ENCODE measurements around the gene MOSPD2. TPM values are rescaled to one million over a fixed set of nuclear protein-coding genes. Genes with fewer than 3 reads are reported as not detected.
A peak's percentile ranks its signal among the peaks of the same experiment; 100 is the strongest.

Gene MOSPD2
- total RNA-seq, 1 donor: 29.0 TPM

DNA sequence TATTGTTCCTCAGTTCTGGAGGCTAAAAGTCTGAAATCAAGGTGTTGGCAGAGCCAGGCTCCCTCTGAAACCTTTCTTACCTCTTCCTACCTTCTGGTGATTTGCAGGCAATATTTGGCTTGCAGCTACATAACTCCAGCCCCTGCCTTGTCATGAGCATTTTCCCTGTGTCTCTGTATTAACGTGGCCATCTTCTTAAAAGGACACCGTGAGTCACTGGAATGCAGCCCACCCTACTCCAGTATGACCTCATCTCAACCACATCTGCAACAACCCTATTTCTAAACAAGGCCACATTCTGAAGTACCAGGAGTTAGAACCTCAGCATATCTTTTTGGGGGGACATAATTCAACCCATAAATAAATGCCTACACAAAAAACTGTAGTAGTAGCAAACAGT lies 41.1 kb upstream of the MOSPD2 start:
- H4K20me1 ChIP-seq (ENCODE audit: insufficient read depth, low read length): no peaks in the 10 kb centered on the region
- TF ChIP-seq, protein P1, sequence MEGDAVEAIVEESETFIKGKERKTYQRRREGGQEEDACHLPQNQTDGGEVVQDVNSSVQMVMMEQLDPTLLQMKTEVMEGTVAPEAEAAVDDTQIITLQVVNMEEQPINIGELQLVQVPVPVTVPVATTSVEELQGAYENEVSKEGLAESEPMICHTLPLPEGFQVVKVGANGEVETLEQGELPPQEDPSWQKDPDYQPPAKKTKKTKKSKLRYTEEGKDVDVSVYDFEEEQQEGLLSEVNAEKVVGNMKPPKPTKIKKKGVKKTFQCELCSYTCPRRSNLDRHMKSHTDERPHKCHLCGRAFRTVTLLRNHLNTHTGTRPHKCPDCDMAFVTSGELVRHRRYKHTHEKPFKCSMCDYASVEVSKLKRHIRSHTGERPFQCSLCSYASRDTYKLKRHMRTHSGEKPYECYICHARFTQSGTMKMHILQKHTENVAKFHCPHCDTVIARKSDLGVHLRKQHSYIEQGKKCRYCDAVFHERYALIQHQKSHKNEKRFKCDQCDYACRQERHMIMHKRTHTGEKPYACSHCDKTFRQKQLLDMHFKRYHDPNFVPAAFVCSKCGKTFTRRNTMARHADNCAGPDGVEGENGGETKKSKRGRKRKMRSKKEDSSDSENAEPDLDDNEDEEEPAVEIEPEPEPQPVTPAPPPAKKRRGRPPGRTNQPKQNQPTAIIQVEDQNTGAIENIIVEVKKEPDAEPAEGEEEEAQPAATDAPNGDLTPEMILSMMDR (IDR thresholded peaks at IDR 0.05; ENCODE audit: extremely low read depth, low read depth, low read length): no peak
- no peak overlapping the region for H3K4me3 ChIP-seq (ENCODE audit: insufficient read depth, low read length)
- H2AFZ ChIP-seq (ENCODE audit: low read length): no peak overlapping the region
- H3K9me3 ChIP-seq (ENCODE audit: low read depth, low read length): no peaks in the 10 kb centered on the region
- H3K27me3 ChIP-seq (ENCODE audit: insufficient read depth, low read length): no peaks in the 10 kb centered on the region
- H3K4me2 ChIP-seq (ENCODE audit: insufficient read depth, low read length): no peak overlapping the region
- peak; percentile 71 for DNase-seq (ENCODE audit: insufficient read length, low spot score, missing footprints)
- no peak overlapping the region for H3K27ac ChIP-seq (ENCODE audit: low read depth, low read length)
- H3K79me2 ChIP-seq (ENCODE audit: insufficient read depth, low read length): no peaks in the 10 kb centered on the region
- H3K36me3 ChIP-seq (ENCODE audit: insufficient read depth, low read length): no peaks in the 10 kb centered on the region
- no peaks in the 10 kb centered on the region for H3K4me1 ChIP-seq (ENCODE audit: insufficient read depth, low read length)

DNA sequence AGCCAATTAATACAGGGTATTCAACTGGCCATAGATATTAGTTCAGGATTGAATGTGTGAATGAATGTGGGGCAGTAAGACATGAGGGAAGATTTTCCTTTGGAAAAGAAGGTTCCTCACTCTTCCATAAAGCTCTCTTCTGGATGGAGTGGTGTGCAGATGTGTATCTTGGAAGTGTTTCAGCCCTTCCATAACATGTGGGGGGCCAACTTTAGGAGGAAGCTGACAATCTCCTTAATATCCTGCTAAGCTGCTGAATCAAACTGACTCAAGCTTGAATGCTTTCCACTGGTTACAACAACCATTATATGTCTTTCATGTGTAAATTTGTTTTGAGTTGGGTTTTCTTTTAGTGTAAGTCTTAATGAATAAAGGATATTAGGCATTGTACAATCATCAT lies 40.6 kb upstream of the MOSPD2 start:
- no peaks in the 10 kb centered on the region for H3K4me1 ChIP-seq (ENCODE audit: insufficient read depth, low read length)
- no peak overlapping the region for H2AFZ ChIP-seq (ENCODE audit: low read length)
- H3K79me2 ChIP-seq (ENCODE audit: insufficient read depth, low read length): no peaks in the 10 kb centered on the region
- H3K36me3 ChIP-seq (ENCODE audit: insufficient read depth, low read length): no peaks in the 10 kb centered on the region
- H3K27me3 ChIP-seq (ENCODE audit: insufficient read depth, low read length): no peaks in the 10 kb centered on the region
- H4K20me1 ChIP-seq (ENCODE audit: insufficient read depth, low read length): no peaks in the 10 kb centered on the region
- H3K4me3 ChIP-seq (ENCODE audit: insufficient read depth, low read length): no peak overlapping the region
- peak; percentile 11 for DNase-seq (ENCODE audit: insufficient read length, low spot score, missing footprints)
- no peak overlapping the region for H3K27ac ChIP-seq (ENCODE audit: low read depth, low read length)
- no peak overlapping the region for H3K4me2 ChIP-seq (ENCODE audit: insufficient read depth, low read length)
- TF ChIP-seq, protein P1 (IDR thresholded peaks at IDR 0.05; ENCODE audit: extremely low read depth, low read depth, low read length): no peak
- no peaks in the 10 kb centered on the region for H3K9me3 ChIP-seq (ENCODE audit: low read depth, low read length)

- H3K27ac ChIP-seq (ENCODE audit: low read depth, low read length): no peak overlapping the region
- no peaks in the 10 kb centered on the region for H4K20me1 ChIP-seq (ENCODE audit: insufficient read depth, low read length)
- H3K79me2 ChIP-seq (ENCODE audit: insufficient read depth, low read length): no peaks in the 10 kb centered on the region
- H3K9me3 ChIP-seq (ENCODE audit: low read depth, low read length): no peaks in the 10 kb centered on the region
- DNase-seq (ENCODE audit: insufficient read length, low spot score, missing footprints): no peak
- H3K4me3 ChIP-seq (ENCODE audit: insufficient read depth, low read length): no peak overlapping the region
- TF ChIP-seq, protein P1 (IDR thresholded peaks at IDR 0.05; ENCODE audit: extremely low read depth, low read depth, low read length): no peak
- H2AFZ ChIP-seq (ENCODE audit: low read length): no peak overlapping the region
- no peaks in the 10 kb centered on the region for H3K36me3 ChIP-seq (ENCODE audit: insufficient read depth, low read length)
- no peak overlapping the region for H3K4me2 ChIP-seq (ENCODE audit: insufficient read depth, low read length)
- H3K27me3 ChIP-seq (ENCODE audit: insufficient read depth, low read length): no peaks in the 10 kb centered on the region
- no peaks in the 10 kb centered on the region for H3K4me1 ChIP-seq (ENCODE audit: insufficient read depth, low read length)
These were observed 36.1 kb upstream of the MOSPD2 start for GRCh38 chrX:14837155-14837554.

DNA sequence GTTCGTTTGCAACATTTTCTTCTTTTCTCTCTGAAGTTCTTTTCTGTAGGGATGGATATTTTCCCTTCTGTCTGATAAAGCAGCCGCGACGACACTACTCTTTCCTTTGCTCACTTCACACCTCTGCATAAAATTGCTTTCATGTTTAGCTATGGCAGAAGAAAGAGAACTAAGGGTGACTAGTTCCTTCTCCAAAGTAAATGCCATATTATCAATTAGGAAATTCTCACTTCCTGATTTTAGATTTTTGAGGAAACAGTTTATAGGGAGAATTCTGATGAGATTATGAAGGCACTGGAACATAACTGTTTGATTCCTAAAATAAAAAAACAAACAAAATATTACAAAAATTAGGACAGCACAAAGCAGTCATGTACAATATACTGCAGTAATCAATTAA lies 29.6 kb upstream of the MOSPD2 start:
- no peak for DNase-seq (ENCODE audit: insufficient read length, low spot score, missing footprints)
- TF ChIP-seq, protein P1 (IDR thresholded peaks at IDR 0.05; ENCODE audit: extremely low read depth, low read depth, low read length): no peak
- no peak overlapping the region for H2AFZ ChIP-seq (ENCODE audit: low read length)
- no peak overlapping the region for H3K27ac ChIP-seq (ENCODE audit: low read depth, low read length)
- no peaks in the 10 kb centered on the region for H3K9me3 ChIP-seq (ENCODE audit: low read depth, low read length)
- H3K4me1 ChIP-seq (ENCODE audit: insufficient read depth, low read length): no peaks in the 10 kb centered on the region
- H4K20me1 ChIP-seq (ENCODE audit: insufficient read depth, low read length): no peaks in the 10 kb centered on the region
- no peaks in the 10 kb centered on the region for H3K36me3 ChIP-seq (ENCODE audit: insufficient read depth, low read length)
- no peak overlapping the region for H3K4me3 ChIP-seq (ENCODE audit: insufficient read depth, low read length)
- H3K79me2 ChIP-seq (ENCODE audit: insufficient read depth, low read length): no peaks in the 10 kb centered on the region
- H3K4me2 ChIP-seq (ENCODE audit: insufficient read depth, low read length): no peak overlapping the region
- H3K27me3 ChIP-seq (ENCODE audit: insufficient read depth, low read length): no peaks in the 10 kb centered on the region
